Measurements from ENCODE around the gene FTSJ1. TPM values are rescaled to one million over a fixed set of nuclear protein-coding genes. Genes with fewer than 3 reads are reported as not detected.

The FTSJ1 gene
- total and polyA plus RNA-seq, 8 donors, result 19.6 to 92.8 (median 39.0) TPM

- DNase-seq, result peak in 1 of 2 donors; percentile 16
- Histone ChIP-seq H3K36me3 (peaks cover 0 to 12% (median 3%) of the 10 kb centered on the region in 4 donors), H3K27ac (peak overlapping the region; percentile 77 to 84 (median 81)), H3K9me3 (no peaks in the 10 kb centered on the region), H3K27me3 (no peaks in the 10 kb centered on the region), H3K4me3 (peak overlapping the region; percentile 59 to 69 (median 64)), H3K4me1 (peaks cover 4 to 11% (median 7%) of the 10 kb centered on the region in 4 donors)
- TF ChIP-seq CTCF (IDR thresholded peaks at IDR 0.05), result no peak
- TF ChIP-seq POLR2AphosphoS5 (IDR thresholded peaks at IDR 0.05), result no peak
- TF ChIP-seq POLR2A (IDR thresholded peaks at IDR 0.05), result no peak
- no peak for TF ChIP-seq EP300 (IDR thresholded peaks at IDR 0.05)
- intact Hi-C loops (cut with DNase I; ENCODE audit: low total_unique reads), result no loop called here
- WGBS, 5 donors, result 0 to 41% (median 6%) methylated on average over 1 to 16 of the region's 16 CpGs
Observed at GRCh38 chrX:48509245-48509590, 33.2 kb downstream of the FTSJ1 start.

- Histone ChIP-seq H3K4me1 (peaks cover 4 to 11% (median 7%) of the 10 kb centered on the region in 4 donors), H3K36me3 (peaks cover 0 to 16% (median 6%) of the 10 kb centered on the region in 4 donors), H3K27me3 (no peaks in the 10 kb centered on the region), H3K9me3 (no peaks in the 10 kb centered on the region), H3K4me3 (peak overlapping the region; percentile 59 to 69 (median 64)), H3K27ac (peak overlapping the region in 1 of 5 donors; percentile 84)
- no peak for DNase-seq
- TF ChIP-seq EP300 (IDR thresholded peaks at IDR 0.05) (no peak), CTCF (IDR thresholded peaks at IDR 0.05) (no peak), POLR2A (IDR thresholded peaks at IDR 0.05) (no peak), POLR2AphosphoS5 (IDR thresholded peaks at IDR 0.05) (no peak)
- intact Hi-C loops (cut with DNase I; ENCODE audit: low total_unique reads), result no loop called here
- WGBS, 5 donors, result 45 to 70% (median 62%) methylated on average over 6 to 11 of the region's 11 CpGs
Observed at GRCh38 chrX:48509619-48510018, 33.6 kb downstream of the FTSJ1 start.

- 41 to 75% (median 68%) methylated on average over 2 to 4 of the region's 4 CpGs for WGBS, 5 donors
- peak in 1 of 2 donors; percentile 40 for DNase-seq
Observed at GRCh38 chrX:48511560-48511959, 35.6 kb downstream of the FTSJ1 start.

GRCh38 chrX:48512371-48512935, 36.5 kb downstream of the FTSJ1 start:
- Histone ChIP-seq H3K27me3 (no peaks in the 10 kb centered on the region), H3K4me1 (peaks cover 4 to 11% (median 7%) of the 10 kb centered on the region in 4 donors), H3K4me3 (no peak overlapping the region), H3K36me3 (peaks cover 0 to 41% (median 21%) of the 10 kb centered on the region in 4 donors), H3K27ac (no peak overlapping the region), H3K9me3 (no peaks in the 10 kb centered on the region)
- WGBS, 5 donors, result 89 to 98% (median 96%) methylated on average over 13 to 20 of the region's 20 CpGs
- TF ChIP-seq POLR2AphosphoS5 (IDR thresholded peaks at IDR 0.05) (no peak), EP300 (IDR thresholded peaks at IDR 0.05) (no peak), CTCF (IDR thresholded peaks at IDR 0.05) (no peak), POLR2A (IDR thresholded peaks at IDR 0.05) (no peak)
- DNase-seq, result no peak
- intact Hi-C loops (cut with DNase I; ENCODE audit: low total_unique reads), result no loop called here

More at GRCh38 chrX:48511560-48511959, 35.6 kb downstream of the FTSJ1 start:
- Histone ChIP-seq H3K9me3 (no peaks in the 10 kb centered on the region), H3K36me3 (peaks cover 0 to 34% (median 18%) of the 10 kb centered on the region in 4 donors), H3K27ac (no peak overlapping the region), H3K27me3 (no peaks in the 10 kb centered on the region), H3K4me1 (peaks cover 4 to 11% (median 7%) of the 10 kb centered on the region in 4 donors), H3K4me3 (no peak overlapping the region)
- TF ChIP-seq CTCF (IDR thresholded peaks at IDR 0.05) (no peak), EP300 (IDR thresholded peaks at IDR 0.05) (no peak), POLR2AphosphoS5 (IDR thresholded peaks at IDR 0.05) (no peak), POLR2A (IDR thresholded peaks at IDR 0.05) (no peak)
- intact Hi-C loops (cut with DNase I; ENCODE audit: low total_unique reads), result no loop called here

All from stomach (tissue), 9 donors.